ENCODE data around the gene ZC4H2. TPM values are rescaled to one million over a fixed set of nuclear protein-coding genes. Genes with fewer than 3 reads are reported as not detected.

The ZC4H2 gene
- total RNA-seq, 1 donor from 2014 or later: 7.1 TPM

DNA sequence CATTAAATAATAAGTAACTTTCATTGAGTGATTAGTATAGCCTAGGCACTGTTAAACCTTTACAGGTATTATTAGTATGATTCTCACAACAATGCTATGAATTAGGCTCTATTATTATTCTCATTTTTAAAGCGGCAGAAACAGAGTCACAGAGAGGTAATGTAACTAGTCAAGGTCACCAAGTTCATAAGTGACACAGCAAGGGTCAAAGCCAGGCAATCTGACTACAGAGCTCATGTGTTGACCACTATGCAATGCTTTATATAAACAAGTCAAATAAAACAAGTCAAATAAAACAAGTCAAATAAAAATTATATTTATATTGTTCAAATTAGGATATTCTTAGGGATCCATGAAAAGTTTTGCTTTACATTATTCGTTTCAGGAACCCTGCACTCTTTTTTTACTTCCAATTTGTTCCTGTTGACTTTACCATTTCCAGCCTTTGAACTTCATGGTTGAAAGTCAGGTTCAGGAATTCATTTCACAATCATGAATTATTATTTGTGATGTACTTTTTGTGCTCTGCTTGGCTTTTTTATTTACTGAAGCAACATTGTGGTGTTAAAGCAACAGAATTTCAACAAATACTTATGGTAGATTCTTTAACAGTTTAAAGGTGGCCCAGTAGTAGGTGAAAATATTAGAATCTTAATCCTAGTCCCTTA, 18.0 kb upstream of the ZC4H2 start:
- DNase-seq (no peak), ATAC-seq (no peak)

DNA sequence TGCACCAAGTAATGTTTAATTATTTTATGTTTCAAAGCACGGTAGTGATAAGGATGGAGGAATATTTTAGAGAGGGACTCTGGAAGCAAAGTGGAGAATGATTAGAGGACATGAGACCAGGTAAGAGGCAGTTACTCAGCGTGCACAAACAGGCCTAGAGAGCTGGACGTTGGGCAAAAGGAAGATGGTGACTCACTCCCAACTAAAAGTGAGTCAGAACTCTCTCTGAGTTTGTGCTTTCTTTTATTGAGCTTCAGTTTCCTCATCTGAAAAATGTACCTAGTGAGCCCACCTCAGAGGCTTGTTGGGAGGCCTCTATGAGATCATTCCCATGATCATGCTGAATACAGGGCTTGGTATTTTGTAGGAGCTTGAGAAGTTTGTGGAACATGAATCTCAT, 1.6 kb upstream of the ZC4H2 start:
- Histone ChIP-seq H3K27me3 (ENCODE audit: low read depth) (no peaks in the 10 kb centered on the region), H3K9me3 (no peaks in the 10 kb centered on the region), H3K4me1 (peaks cover 6% of the 10 kb centered on the region), H3K4me3 (no peak overlapping the region), H3K36me3 (no peaks in the 10 kb centered on the region), H3K27ac (no peak overlapping the region)
- DNase-seq (no peak), ATAC-seq (no peak)
- intact Hi-C loops (cut with DNase I): no loop called here
- TF ChIP-seq, protein P1, sequence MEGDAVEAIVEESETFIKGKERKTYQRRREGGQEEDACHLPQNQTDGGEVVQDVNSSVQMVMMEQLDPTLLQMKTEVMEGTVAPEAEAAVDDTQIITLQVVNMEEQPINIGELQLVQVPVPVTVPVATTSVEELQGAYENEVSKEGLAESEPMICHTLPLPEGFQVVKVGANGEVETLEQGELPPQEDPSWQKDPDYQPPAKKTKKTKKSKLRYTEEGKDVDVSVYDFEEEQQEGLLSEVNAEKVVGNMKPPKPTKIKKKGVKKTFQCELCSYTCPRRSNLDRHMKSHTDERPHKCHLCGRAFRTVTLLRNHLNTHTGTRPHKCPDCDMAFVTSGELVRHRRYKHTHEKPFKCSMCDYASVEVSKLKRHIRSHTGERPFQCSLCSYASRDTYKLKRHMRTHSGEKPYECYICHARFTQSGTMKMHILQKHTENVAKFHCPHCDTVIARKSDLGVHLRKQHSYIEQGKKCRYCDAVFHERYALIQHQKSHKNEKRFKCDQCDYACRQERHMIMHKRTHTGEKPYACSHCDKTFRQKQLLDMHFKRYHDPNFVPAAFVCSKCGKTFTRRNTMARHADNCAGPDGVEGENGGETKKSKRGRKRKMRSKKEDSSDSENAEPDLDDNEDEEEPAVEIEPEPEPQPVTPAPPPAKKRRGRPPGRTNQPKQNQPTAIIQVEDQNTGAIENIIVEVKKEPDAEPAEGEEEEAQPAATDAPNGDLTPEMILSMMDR (IDR thresholded peaks at IDR 0.05): no peak

More for the DNA sequence above, 18.0 kb upstream of the ZC4H2 start:
- H3K27me3 ChIP-seq (ENCODE audit: low read depth): no peaks in the 10 kb centered on the region
- TF ChIP-seq, protein P1 (IDR thresholded peaks at IDR 0.05): no peak
- no peak overlapping the region for H3K27ac ChIP-seq
- no peak overlapping the region for H3K4me3 ChIP-seq
- H3K4me1 ChIP-seq: no peaks in the 10 kb centered on the region
- no peaks in the 10 kb centered on the region for H3K36me3 ChIP-seq
- intact Hi-C loops (cut with DNase I): no loop called here
- H3K9me3 ChIP-seq: no peaks in the 10 kb centered on the region

DNA sequence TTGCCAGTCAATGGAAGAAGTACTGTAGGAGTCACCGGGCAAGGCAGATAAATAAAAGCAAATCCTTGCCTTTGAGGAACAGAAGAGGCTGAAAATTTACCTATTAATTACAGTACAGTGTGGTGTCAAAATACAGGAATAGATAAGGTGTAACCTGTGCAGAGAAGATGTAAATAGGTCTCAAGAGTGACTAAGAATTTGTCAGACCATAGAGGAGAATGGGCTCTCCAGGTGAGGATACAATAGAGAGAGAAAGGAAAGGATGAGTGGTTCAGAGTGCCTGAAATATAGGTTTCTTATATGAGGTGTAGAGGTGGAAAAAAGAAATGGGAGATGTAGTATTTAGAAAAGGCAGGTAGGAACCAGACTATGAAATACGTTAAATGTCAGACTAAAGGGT, 801 bp upstream of the ZC4H2 start:
- TF ChIP-seq, protein P1 (IDR thresholded peaks at IDR 0.05): no peak
- no peaks in the 10 kb centered on the region for H3K9me3 ChIP-seq
- H3K27me3 ChIP-seq (ENCODE audit: low read depth): no peaks in the 10 kb centered on the region
- peaks cover 6% of the 10 kb centered on the region for H3K4me1 ChIP-seq
- intact Hi-C loops (cut with DNase I): no loop called here
- DNase-seq: no peak
- ATAC-seq: no peak
- H3K36me3 ChIP-seq: no peaks in the 10 kb centered on the region
- no peak overlapping the region for H3K27ac ChIP-seq
- peak overlapping the region; percentile 64 for H3K4me3 ChIP-seq

DNA sequence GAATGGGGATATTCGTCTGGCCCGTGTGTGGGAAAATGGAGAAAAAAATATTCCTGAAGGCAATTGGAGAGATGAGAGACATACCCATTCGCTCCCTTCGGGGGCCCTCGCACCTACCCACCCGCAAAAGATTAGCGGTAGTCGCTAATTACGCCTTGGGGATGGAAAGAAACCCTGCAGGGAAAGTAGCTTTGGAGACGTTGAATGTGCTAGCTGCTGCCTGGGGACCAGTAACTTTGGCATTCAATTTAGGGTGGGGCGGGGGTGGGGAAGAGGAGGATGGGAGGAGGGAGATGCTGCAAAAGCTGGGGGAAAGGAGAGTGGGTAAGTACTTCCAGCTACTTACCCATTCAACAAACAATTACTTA, 407 bp upstream of the ZC4H2 start:
- DNase-seq (no peak), ATAC-seq (no peak)
- no peaks in the 10 kb centered on the region for H3K9me3 ChIP-seq
- no peaks in the 10 kb centered on the region for H3K27me3 ChIP-seq (ENCODE audit: low read depth)
- H3K4me1 ChIP-seq: peaks cover 6% of the 10 kb centered on the region
- intact Hi-C loops (cut with DNase I): no loop called here
- H3K27ac ChIP-seq: no peak overlapping the region
- TF ChIP-seq, protein P1 (IDR thresholded peaks at IDR 0.05): no peak
- H3K4me3 ChIP-seq: peak overlapping the region; percentile 64
- no peaks in the 10 kb centered on the region for H3K36me3 ChIP-seq

DNA sequence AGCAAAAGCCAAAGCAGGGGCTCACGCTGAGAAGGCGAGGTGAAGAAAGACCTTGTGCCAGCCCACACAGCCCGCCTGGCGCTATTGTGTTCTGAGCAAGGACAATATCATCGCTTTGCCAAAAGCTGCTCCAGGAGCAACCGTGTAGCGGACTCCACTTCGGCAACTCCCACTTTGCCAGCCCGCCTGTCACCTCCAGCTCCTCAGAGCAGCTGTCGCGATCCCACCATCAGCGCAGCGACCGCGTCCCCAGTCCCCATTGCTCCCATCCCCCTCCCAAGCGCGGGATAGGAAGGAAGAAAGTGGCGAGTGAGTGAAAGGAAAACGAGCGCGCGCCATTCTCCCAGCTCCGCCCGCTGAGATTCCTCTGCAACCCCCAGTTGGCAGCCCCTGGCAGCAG, 759 bp downstream of the ZC4H2 start:
- TF ChIP-seq, protein P1 (IDR thresholded peaks at IDR 0.05): no peak
- DNase-seq (peak; percentile 47), ATAC-seq (peak; percentile 70 to 71)
- H3K9me3 ChIP-seq: no peaks in the 10 kb centered on the region
- H3K36me3 ChIP-seq: no peaks in the 10 kb centered on the region
- peak overlapping the region; percentile 64 for H3K4me3 ChIP-seq
- H3K27ac ChIP-seq: no peak overlapping the region
- intact Hi-C loops (cut with DNase I): no loop called here
- H3K4me1 ChIP-seq: peaks cover 6% of the 10 kb centered on the region
- H3K27me3 ChIP-seq (ENCODE audit: low read depth): no peaks in the 10 kb centered on the region
